ENCODE results near the gene PACSIN3.

PACSIN3 gene

DNA sequence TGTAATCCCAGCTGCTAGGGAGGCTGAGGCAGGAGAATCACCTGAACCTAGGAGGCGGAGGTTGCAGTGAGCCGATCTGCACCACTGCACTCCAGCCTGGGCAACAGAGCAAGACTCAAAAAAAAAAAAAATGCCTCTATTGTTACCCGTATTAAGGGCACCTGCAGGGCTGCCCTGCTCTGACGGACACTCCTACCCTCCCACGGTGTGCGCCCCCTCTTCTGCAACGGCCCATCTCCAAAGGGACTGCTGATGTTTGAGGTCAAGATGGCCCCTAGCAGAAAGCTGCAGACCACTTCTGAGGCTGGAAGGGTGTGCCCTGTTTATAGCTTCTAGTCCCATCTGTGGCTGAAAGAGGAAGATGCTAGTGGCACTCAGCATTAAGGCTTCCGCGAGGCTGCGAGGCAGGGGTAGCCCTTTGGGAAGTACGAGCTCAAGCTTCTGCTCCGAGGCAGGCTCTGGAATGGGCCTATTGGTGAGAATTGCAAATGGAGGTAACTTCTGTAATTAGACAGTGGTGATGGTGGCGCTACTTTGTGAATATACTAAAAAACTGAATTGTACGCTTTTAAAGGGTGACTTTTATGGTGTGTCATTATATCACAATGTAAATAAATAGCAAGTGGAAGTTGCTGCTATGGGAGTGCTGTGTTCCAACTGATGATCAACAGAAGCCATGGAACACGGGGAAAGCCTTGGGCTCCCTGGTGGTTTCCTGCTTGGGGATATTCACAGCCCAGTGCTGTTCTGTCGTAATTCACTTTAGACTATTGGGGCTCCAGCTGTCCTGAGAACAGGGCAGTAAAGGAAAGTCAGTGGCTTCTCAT, 33.9 kb downstream of the PACSIN3 start:
- DNase-seq = peak in 1 of 2 donors; percentile 11

DNA sequence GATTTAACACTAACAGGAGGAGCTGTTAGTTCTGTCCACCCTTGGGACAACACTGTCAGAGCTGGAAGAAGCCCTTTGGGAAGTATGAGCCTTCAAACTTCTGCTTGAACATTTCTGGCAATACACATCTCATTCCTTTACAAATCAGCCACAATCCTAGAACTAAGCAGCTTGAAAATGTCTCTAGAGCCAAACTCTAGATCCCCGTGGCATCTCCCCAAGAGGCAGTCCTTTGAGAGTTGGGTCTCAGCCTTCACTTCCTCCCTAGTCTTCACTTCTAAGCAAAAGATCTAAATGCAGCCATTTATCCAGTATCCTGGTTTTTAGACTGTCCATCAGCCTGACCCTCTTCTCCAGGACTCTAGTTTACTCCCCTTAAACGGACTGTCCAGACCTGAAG, 36.5 kb downstream of the PACSIN3 start:
- no peak for DNase-seq

- no peak for DNase-seq
Observed at GRCh38 chr11:47148903-47149531, 37.2 kb downstream of the PACSIN3 start.

DNA sequence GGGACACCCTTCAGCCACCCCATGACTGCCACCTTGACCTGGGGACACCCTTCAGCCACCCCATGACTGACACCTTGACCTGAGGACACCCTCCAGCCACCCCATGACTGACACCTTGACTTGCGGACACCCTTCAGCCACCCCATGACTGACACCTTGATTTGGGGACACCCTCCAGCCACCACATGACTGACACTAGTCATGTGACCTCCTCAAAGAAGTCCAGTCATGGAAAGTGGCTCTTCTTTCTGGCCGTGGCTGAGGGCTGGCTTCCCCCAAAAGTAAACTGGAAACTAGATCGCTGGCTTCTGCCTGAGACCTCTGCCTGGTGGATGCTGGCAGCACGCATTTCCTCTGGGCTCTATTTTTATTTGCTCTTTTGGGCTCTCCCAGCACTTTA, 38.0 kb downstream of the PACSIN3 start:
- DNase-seq = no peak

- no peak for DNase-seq
Observed at GRCh38 chr11:47147681-47148080, 38.6 kb downstream of the PACSIN3 start.

DNA sequence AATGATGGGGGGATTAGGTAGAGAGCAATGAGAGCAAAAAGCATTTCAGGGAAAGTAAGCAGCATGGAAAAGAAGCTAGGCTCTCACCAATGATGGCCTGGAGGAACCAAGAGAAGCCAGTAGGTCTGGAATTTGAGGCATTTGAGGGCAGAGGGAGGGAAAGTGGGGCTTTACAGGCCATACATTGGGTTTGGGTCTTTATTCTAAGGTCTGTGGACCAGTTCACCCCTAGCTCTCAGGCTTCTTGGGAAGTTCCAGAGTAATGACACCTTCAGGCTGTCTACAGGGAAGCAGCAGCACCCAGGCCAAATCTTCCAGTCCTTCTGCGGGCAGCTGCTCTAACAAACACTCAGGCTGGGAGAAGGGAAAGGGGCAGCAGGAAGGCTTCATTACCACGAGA, 39.0 kb downstream of the PACSIN3 start:
- no peak for DNase-seq

GRCh38 chr11:47144541-47144940, 41.7 kb downstream of the PACSIN3 start:
- DNase-seq = no peak

DNA sequence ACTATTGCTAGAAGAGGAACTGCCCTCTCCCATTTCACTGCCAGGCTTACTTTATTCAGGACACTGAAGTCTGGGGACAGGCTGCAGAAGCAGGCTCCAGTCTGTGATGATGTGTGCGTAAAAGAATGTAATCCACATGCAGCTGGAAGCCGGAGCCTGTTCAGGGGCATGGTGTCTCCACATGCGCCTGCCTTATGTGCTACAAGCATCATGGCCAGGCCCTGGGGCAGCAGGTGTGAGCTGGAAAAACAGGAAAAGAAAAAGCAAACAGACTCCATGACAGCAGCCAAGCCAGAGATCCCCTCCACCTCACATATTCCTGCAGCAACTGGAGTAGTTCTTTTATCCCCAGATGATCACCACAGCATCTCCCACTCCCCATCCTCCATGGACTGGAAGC, 42.9 kb downstream of the PACSIN3 start:
- no peak for DNase-seq

DNA sequence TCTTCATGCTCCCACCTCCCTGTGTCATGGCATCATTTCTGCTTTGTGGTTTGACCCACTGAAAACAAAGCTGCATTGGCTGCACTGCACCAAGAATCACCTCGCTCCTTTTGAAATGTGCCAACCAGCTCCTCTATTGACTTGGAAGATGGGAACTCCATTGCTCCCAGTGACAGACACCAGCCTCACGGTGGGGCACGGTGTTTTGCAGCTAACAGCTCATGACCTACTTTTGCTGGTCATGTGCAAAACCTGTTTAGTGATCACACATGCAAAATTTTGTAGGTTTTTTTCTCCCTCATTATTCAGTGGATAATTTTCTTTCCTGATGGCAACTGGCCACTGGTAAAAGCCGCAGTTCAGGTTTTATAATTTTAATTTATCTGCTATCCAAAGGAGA, 46.4 kb downstream of the PACSIN3 start:
- no peak for DNase-seq

- no peak for DNase-seq
Observed at GRCh38 chr11:47137476-47137875, 48.8 kb downstream of the PACSIN3 start.

GRCh38 chr11:47136921-47137320, 49.3 kb downstream of the PACSIN3 start:
- DNase-seq = no peak

GRCh38 chr11:47136327-47136726, 49.9 kb downstream of the PACSIN3 start:
- DNase-seq = no peak

DNA sequence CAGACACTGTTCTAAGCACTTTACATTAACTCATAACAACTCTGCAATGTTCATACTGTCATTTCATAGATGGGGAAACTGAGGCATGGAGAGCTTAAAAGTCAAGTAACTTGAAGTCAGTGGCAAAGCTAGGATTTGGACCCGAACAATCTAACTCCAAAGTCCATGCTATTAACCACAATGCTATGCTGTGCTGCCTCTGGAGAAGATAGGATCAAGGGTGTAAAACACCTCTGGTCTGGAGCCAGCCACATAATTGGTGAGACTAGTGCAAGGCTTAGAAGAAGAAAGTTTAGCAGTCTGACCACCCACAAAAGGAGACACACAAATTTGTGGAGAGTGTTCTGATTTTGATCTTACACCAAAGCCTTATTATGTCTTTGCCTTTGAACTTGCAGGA, 53.3 kb downstream of the PACSIN3 start:
- no peak for DNase-seq

GRCh38 chr11:47132490-47132889, 53.7 kb downstream of the PACSIN3 start:
- DNase-seq = no peak

- DNase-seq = no peak
Observed at GRCh38 chr11:47131136-47131535, 55.1 kb downstream of the PACSIN3 start.

DNA sequence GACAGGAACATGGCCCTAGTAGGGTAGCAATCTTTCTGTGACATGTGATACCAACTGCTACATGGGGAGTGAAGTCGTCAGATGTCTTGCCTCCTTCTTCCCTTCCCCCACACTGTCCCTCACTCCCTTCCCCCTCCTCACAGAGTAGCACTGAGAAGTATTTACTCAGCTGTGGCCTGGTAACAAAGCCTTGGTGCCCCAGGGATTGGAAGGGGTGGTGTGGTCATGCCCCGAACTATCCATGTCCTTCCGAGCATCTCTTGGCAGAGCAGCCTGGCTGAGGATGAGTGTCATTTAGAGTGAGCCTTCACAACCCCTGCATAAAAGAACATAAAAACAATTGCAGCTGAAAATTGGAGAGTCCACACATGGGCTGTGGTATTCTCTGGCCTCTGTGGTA, 55.7 kb downstream of the PACSIN3 start:
- no peak for DNase-seq

Measured in inflammatory macrophage treated with lipopolysaccharide for 1 hour (primary cell).